Endothelial cell of umbilical vein (primary cell): ENCODE results near the gene OR2H2. TPM values are rescaled to one million over a fixed set of nuclear protein-coding genes. Genes with fewer than 3 reads are reported as not detected.

Experiments
- BruUV-seq: library from RNA; stranded (reverse); fragments of 400-500 nt; replicated peaks from 2 replicates; lab custom pipeline; 2021; lab: Mats Ljungman, UMichigan
- CTCF ChIA-PET: fragments of 300-600, 350-600 bp; sonication (Branson Sonifier 250); formaldehyde crosslinking; loops from one replicate; lab custom pipeline; 2021; ENCODE audit warnings: antibody characterized with exemption, inconsistent platforms; lab: Charles Lee
- POLR2A ChIA-PET: fragments of 300-600, 350-600 bp; sonication (Branson Sonifier 250); formaldehyde crosslinking; loops from one replicate; lab custom pipeline; 2021; ENCODE audit warnings: antibody characterized with exemption, inconsistent platforms; lab: Charles Lee
- DNase-seq: peaks from one replicate; pipeline ENCODE4 v3.0.0-alpha.2; 2011; ENCODE audit warnings: low read depth, low spot score
- FAIRE-seq: peaks from 2 replicates; lab custom pipeline; 2011; peaks lifted over from hg19 to GRCh38; lab: Jason Lieb, UNC
- H2AFZ ChIP-seq: 2 replicates; pipeline ENCODE4 v1.6.0; 2012; ENCODE audit warnings: low read depth, low read length, control low read depth, inconsistent platforms
- H3K27ac ChIP-seq: 2 replicates; pipeline ENCODE4 v1.5.1; 2011; ENCODE audit warnings: low read depth, mild to moderate bottlenecking, control low read depth, low read length, moderate library complexity; ENCODE audit not compliant: insufficient read depth
- H3K27me3 ChIP-seq, 2 experiments: 2 replicates each; pipeline versions ENCODE4 v1.6.0 to v1.6.1; 2011; ENCODE audit warnings: low read length in 2 of 2, mixed read lengths in 1 of 2; ENCODE audit not compliant: control insufficient read depth in 2 of 2, insufficient read depth in 2 of 2
- H3K36me3 ChIP-seq, 2 experiments: 2 replicates in 1 of 2; 3 replicates in 1 of 2; pipeline ENCODE4 v1.5.1; 2011; ENCODE audit warnings: low read length in 2 of 2, mild to moderate bottlenecking in 1 of 2, moderate library complexity in 1 of 2; ENCODE audit not compliant: control insufficient read depth in 2 of 2, insufficient read depth in 2 of 2; ENCODE audit errors: extremely low read depth in 1 of 2
- H3K4me1 ChIP-seq: 3 replicates; pipeline ENCODE4 v1.5.1; 2011; ENCODE audit warnings: mild to moderate bottlenecking, low read length; ENCODE audit not compliant: control insufficient read depth, insufficient read depth; ENCODE audit errors: extremely low read depth
- H3K4me2 ChIP-seq: 2 replicates; pipeline ENCODE4 v1.6.1; 2011; ENCODE audit warnings: low read length, control low read depth, mixed read lengths; ENCODE audit not compliant: insufficient read depth
- H3K4me3 ChIP-seq, 3 experiments: fragments of 200-600 bp in 1 of 3; sonication (generic), shearing (Covaris generic) in 1 of 3; replicated peaks in 1 of 3; 2 replicates each; pipeline ENCODE4 v1.5.1; 2011 to 2016; ENCODE audit warnings: control low read depth in 3 of 3, low read length in 3 of 3, mild to moderate bottlenecking in 2 of 3, inconsistent platforms in 1 of 3, low read depth in 1 of 3, moderate library complexity in 1 of 3; ENCODE audit not compliant: insufficient read depth in 1 of 3
- H3K79me2 ChIP-seq: 2 replicates; pipeline ENCODE4 v1.6.0; 2012; ENCODE audit warnings: low read length, inconsistent platforms; ENCODE audit not compliant: control insufficient read depth, insufficient read depth
- H3K9ac ChIP-seq: replicated peaks from 2 replicates; pipeline ENCODE3; 2011; ENCODE audit warnings: low read length, control low read depth; ENCODE audit not compliant: insufficient read depth; ENCODE audit errors: extremely low read depth
- H3K9me1 ChIP-seq: replicated peaks from 3 replicates; pipeline ENCODE4 v1.6.0; 2011; ENCODE audit warnings: mild to moderate bottlenecking, low read length; ENCODE audit not compliant: control insufficient read depth, insufficient read depth; ENCODE audit errors: extremely low read depth
- H3K9me3 ChIP-seq: replicated peaks from 2 replicates; pipeline ENCODE4 v1.5.1; 2012; ENCODE audit warnings: low read length, inconsistent platforms; ENCODE audit not compliant: control insufficient read depth, insufficient read depth
- H4K20me1 ChIP-seq: replicated peaks from 2 replicates; pipeline ENCODE3; 2011; ENCODE audit warnings: mild to moderate bottlenecking, low read length; ENCODE audit not compliant: control insufficient read depth, insufficient read depth; ENCODE audit errors: extremely low read depth
- EZH2 ChIP-seq: IDR thresholded peaks from 2 replicates; pipeline ENCODE4 v1.6.1; 2012; ENCODE audit warnings: borderline replicate concordance, low read depth, mild to moderate bottlenecking, moderate library complexity, low read length, inconsistent platforms; ENCODE audit not compliant: severe bottlenecking
- FOS ChIP-seq: IDR thresholded peaks from 2 replicates; pipeline ENCODE4 v1.6.1; 2011; ENCODE audit warnings: mild to moderate bottlenecking, low read length, moderate library complexity, borderline replicate concordance; ENCODE audit not compliant: insufficient read depth
- GATA2 ChIP-seq: IDR thresholded peaks from 2 replicates; pipeline ENCODE4 v1.7.0; 2011; ENCODE audit warnings: low read depth, mild to moderate bottlenecking, moderate library complexity, mixed read lengths, low read length; ENCODE audit not compliant: insufficient read length, insufficient read depth
- JUN ChIP-seq: IDR thresholded peaks from 2 replicates; pipeline ENCODE4 v1.6.1; 2011; ENCODE audit warnings: borderline replicate concordance, low read depth; ENCODE audit not compliant: insufficient read length, insufficient read depth
- MYC ChIP-seq: IDR thresholded peaks from one replicate; pipeline ENCODE4 v1.6.1; 2011; ENCODE audit warnings: mild to moderate bottlenecking, low read depth, low read length
- POLR2A ChIP-seq: IDR thresholded peaks from 2 replicates; pipeline ENCODE4 v1.6.1; 2012; ENCODE audit warnings: low read depth, mild to moderate bottlenecking, control low read depth, low read length
- POLR2AphosphoS5 ChIP-seq: IDR thresholded peaks from 2 replicates; pipeline ENCODE4 v1.6.1; 2012; ENCODE audit warnings: low read depth, mild to moderate bottlenecking, control low read depth, low read length, moderate library complexity; ENCODE audit not compliant: insufficient read depth
- dilution Hi-C: fragments of 300-500 bp; cut with MboI; formaldehyde crosslinking; loops from one replicate; pipeline ENCODE4 v1.15.0; 2019; ENCODE audit warnings: low sequenced_read_pairs; ENCODE audit not compliant: extremely low pct_ligation_motif_present
- intact Hi-C: fragments of 100-400 bp; cut with micrococcal nuclease; formaldehyde crosslinking; loops from one replicate; pipeline ENCODE4 v1.10.0; 2022
- polyA plus RNA-seq, 4 experiments: library from polyadenylated mRNA; depleted of rRNA in 3 of 4; stranded (reverse) in 3 of 4; unstranded in 1 of 4; fragments of >200 nt; gene quantifications; 2 replicates each; pipeline versions ENCODE4 v1.2.1 to v1.2.3, GENCODE V29; 2011 to 2012; ENCODE audit warnings: missing spikeins in 1 of 4
- total RNA-seq: library from RNA; stranded (reverse); gene quantifications from 2 replicates; pipeline ENCODE4 v1.2.3, GENCODE V29; 2021
- TF ChIP-seq, protein P1 (sequence below), 2 donors: IDR thresholded peaks; 1 replicate in 1 of 2; 2 replicates in 1 of 2; pipeline ENCODE4 v1.5.1; 2011; ENCODE audit warnings: low read length in 2 of 2, mild to moderate bottlenecking in 2 of 2, moderate library complexity in 2 of 2, control low read depth in 1 of 2, inconsistent platforms in 1 of 2, low read depth in 1 of 2; ENCODE audit not compliant: insufficient read depth in 1 of 2; ENCODE audit errors: extremely low read depth in 1 of 2
- TF ChIP-seq, protein P2 (sequence below): IDR thresholded peaks from 2 replicates; pipeline ENCODE4 v1.6.1; 2011; ENCODE audit not compliant: insufficient read depth, insufficient read length

Gene OR2H2
- total and polyA plus RNA-seq, 2 donors (not counting 3 experiments of a cell fraction or from before 2014, with no cell fraction given), result not detected

GRCh38 chr6:29630315-29630714, 45.4 kb downstream of the OR2H2 start:
- Histone ChIP-seq H2AFZ (no peak overlapping the region), H4K20me1 (no peaks in the 10 kb centered on the region), H3K9ac (no peak overlapping the region), H3K4me3 (no peak overlapping the region), H3K9me1 (no peaks in the 10 kb centered on the region), H3K27ac (no peak overlapping the region), H3K4me1 (peaks cover 28% of the 10 kb centered on the region), H3K36me3 (no peaks in the 10 kb centered on the region), H3K27me3 (no peaks in the 10 kb centered on the region), H3K4me2 (no peak overlapping the region), H3K9me3 (no peaks in the 10 kb centered on the region), H3K79me2 (no peaks in the 10 kb centered on the region)
- TF ChIP-seq EZH2 (no peak), FOS (no peak), JUN (no peak), MYC (no peak), POLR2A (no peak), POLR2AphosphoS5 (no peak), GATA2 (no peak)
- TF ChIP-seq, protein P1, sequence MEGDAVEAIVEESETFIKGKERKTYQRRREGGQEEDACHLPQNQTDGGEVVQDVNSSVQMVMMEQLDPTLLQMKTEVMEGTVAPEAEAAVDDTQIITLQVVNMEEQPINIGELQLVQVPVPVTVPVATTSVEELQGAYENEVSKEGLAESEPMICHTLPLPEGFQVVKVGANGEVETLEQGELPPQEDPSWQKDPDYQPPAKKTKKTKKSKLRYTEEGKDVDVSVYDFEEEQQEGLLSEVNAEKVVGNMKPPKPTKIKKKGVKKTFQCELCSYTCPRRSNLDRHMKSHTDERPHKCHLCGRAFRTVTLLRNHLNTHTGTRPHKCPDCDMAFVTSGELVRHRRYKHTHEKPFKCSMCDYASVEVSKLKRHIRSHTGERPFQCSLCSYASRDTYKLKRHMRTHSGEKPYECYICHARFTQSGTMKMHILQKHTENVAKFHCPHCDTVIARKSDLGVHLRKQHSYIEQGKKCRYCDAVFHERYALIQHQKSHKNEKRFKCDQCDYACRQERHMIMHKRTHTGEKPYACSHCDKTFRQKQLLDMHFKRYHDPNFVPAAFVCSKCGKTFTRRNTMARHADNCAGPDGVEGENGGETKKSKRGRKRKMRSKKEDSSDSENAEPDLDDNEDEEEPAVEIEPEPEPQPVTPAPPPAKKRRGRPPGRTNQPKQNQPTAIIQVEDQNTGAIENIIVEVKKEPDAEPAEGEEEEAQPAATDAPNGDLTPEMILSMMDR (IDR thresholded peaks at IDR 0.05; ENCODE audit: extremely low read depth in 1 of 2, insufficient read depth in 1 of 2, low read depth in 1 of 2, low read length in 2 of 2), result no peak
- TF ChIP-seq, protein P2, sequence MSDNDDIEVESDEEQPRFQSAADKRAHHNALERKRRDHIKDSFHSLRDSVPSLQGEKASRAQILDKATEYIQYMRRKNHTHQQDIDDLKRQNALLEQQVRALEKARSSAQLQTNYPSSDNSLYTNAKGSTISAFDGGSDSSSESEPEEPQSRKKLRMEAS, result no peak
- ChIA-PET POLR2A (no interaction called here), CTCF (interaction anchor here (2.6 kb wide), 1 partner anchor 23 kb away, joined by 8 read pairs; no protein-coding TSS in a partner anchor)
- no TSS peak for BruUV-seq
- dilution Hi-C loops (no loop called here), intact Hi-C loops (no loop called here)
- DNase-seq (no peak), FAIRE-seq (no peak)
